ENCODE results near the gene IQCC. TPM values are rescaled to one million over a fixed set of nuclear protein-coding genes. Genes with fewer than 3 reads are reported as not detected.

The IQCC gene
- total RNA-seq, 1 donor from 2014 or later: 2.6 TPM

DNA sequence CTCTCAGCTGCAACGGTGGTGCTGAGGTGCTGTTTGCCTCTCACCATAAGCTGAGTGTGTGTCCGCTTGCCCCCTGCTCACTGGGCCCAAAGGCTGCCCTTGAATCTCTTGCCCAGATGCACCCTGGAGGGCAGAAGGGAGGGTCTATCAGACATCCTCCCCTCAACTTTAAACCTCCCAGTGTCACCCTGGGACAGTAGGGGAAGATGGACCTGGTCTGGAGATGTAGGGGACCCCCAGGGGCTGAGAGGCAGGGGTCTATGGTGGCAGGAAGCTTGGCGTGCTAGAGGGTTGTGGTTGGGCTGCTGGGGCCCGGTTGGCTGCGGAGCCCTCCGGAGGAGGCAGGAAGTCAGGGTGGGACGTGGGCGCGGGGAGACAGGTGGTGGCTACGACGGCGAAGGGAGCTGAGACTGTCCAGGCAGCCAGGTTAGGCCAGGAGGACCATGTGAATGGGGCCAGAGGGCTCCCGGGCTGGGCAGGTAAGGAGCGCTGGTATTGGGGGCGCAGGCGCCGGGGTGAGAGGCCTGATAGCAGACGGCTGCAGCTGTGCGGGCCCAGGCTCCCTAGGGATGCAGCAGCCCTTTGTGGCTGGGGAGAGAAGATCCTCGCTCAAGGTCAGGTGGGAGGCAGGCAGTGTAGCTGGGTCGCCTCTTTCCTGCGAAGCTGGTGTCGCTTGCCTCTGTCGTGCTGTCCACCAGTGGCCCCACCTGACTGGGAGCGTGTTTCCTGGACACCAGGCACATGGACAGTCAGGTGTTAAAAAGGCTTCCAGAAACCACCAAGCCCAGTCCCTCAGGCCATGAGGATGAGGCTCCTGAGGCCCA lies 45.6 kb downstream of the IQCC start, which contains the start of gene LCK:
Gene LCK (plus strand): TSS at position 373 of the 824 bp plus-strand sequence. CDS start 23,065 bp downstream, outside the sequence.
- Histone ChIP-seq H3K27me3 (ENCODE audit: control insufficient read depth, insufficient read depth, low read length) (no peaks in the 10 kb centered on the region), H3K36me3 (ENCODE audit: control insufficient read depth, insufficient read depth, low read length) (no peaks in the 10 kb centered on the region), H3K4me3 (ENCODE audit: low read depth, low read length) (no peak within 1 kb of the TSS)
- DNase-seq (ENCODE audit: low read depth) (no peak), FAIRE-seq (no peak)
- TF ChIP-seq, protein P1, sequence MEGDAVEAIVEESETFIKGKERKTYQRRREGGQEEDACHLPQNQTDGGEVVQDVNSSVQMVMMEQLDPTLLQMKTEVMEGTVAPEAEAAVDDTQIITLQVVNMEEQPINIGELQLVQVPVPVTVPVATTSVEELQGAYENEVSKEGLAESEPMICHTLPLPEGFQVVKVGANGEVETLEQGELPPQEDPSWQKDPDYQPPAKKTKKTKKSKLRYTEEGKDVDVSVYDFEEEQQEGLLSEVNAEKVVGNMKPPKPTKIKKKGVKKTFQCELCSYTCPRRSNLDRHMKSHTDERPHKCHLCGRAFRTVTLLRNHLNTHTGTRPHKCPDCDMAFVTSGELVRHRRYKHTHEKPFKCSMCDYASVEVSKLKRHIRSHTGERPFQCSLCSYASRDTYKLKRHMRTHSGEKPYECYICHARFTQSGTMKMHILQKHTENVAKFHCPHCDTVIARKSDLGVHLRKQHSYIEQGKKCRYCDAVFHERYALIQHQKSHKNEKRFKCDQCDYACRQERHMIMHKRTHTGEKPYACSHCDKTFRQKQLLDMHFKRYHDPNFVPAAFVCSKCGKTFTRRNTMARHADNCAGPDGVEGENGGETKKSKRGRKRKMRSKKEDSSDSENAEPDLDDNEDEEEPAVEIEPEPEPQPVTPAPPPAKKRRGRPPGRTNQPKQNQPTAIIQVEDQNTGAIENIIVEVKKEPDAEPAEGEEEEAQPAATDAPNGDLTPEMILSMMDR (IDR thresholded peaks at IDR 0.05; ENCODE audit: insufficient read depth, low read length, severe bottlenecking): no peak

DNA sequence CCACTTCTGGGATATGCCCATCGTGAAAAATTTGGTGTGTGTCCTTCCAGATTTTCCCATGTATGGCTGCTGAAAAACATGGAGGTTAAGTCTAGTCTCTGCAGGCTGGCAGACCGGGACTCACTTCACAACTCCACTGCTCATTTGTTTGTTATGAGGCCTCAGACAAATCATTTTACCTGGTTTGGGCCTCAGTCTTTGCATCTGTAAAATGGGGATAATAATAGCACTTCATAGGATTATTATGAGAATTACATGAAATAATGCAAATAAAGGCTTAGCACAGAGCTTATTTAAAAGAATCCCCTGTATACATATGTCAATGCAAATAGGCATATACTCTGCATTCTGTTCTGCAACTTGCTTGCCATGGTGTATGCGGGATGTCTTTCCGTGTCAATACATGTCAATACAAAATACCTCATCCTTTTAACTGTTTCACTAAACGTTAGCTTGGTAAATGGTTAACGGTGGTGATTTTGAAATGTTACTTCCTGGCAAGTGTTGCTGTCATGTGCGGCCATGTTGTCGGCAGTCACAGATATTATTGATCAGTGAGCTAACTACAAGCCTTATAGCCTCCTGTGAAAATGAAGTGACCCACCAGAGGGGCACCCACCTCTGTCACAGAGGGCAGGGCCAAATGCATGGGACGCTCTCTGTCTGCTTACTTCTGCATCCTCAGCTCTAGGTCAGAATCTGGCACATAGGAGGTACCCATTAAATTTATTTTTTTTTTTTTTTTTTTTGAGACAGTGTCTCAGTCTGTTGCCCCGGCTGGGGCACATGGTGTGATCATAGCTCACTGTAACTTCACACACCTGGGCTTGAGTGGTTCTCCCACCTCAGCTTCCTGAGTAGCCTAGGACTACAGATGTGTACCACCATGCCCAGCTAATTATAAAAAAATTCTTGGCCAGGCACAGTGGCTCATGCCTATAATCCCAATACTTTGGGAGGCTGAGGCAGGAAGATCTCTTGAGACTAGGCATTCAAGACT lies 49.9 kb downstream of the IQCC start:
- H3K36me3 ChIP-seq (ENCODE audit: control insufficient read depth, insufficient read depth, low read length): no peaks in the 10 kb centered on the region
- no peak for DNase-seq (ENCODE audit: low read depth)
- TF ChIP-seq, protein P1 (IDR thresholded peaks at IDR 0.05; ENCODE audit: insufficient read depth, low read length, severe bottlenecking): no peak
- H3K4me3 ChIP-seq (ENCODE audit: low read depth, low read length): no peak overlapping the region
- H3K27me3 ChIP-seq (ENCODE audit: control insufficient read depth, insufficient read depth, low read length): no peaks in the 10 kb centered on the region
- FAIRE-seq: no peak

DNA sequence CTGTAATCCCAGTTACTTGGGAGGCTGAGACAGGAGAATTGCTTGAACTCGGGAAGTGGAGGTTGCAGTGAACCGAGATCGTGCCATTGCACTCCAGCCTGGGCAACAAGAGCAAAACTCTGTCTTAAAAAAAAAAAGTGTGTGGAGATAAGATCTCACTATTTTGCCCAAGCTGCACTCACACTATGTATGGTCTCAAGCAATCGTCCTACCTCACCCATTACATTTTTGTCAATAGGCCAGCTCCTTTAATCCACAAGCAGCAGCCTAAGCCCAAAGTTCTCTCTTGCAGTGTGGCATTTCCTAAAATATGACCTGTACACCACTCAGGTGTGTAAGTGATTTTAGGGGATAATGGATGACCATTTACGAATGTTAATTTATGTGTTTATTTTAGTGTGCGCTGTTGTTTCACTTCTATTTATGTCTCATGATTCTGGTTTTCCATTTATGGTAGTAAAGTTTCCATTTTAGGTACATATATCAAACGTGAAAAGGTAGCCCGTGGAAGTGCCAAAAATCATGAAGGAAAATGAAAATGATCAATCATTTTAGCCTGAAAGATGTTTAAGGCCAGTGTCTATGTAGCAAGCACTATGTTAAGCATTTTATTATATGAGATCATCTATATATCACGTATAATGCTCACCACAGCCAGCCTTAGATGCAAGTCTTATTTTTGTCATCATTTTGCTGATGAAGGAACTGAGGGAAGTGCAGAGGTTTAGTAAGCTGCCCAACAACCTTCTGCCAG lies 51.2 kb downstream of the IQCC start:
- Histone ChIP-seq H3K36me3 (ENCODE audit: control insufficient read depth, insufficient read depth, low read length) (no peaks in the 10 kb centered on the region), H3K4me3 (ENCODE audit: low read depth, low read length) (no peak overlapping the region), H3K27me3 (ENCODE audit: control insufficient read depth, insufficient read depth, low read length) (no peaks in the 10 kb centered on the region)
- TF ChIP-seq, protein P1 (IDR thresholded peaks at IDR 0.05; ENCODE audit: insufficient read depth, low read length, severe bottlenecking): no peak
- FAIRE-seq: no peak
- no peak for DNase-seq (ENCODE audit: low read depth)

DNA sequence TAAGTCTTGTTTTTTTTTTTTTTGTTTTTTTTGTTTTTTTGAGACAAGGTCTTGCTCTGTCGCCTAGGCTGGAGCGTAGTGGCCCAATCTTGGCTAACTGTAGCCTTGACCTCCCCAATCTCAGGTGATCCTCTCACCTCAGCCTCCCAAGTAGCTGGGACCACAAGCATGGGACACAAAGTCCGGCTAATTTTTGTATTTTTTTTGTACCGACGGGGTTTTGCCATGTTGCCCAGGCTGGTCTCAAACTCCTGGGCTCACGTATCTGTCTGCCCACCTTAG lies 51.7 kb downstream of the IQCC start:
- H3K4me3 ChIP-seq (ENCODE audit: low read depth, low read length): no peak overlapping the region
- DNase-seq (ENCODE audit: low read depth): no peak
- H3K27me3 ChIP-seq (ENCODE audit: control insufficient read depth, insufficient read depth, low read length): no peaks in the 10 kb centered on the region
- no peak for FAIRE-seq
- no peaks in the 10 kb centered on the region for H3K36me3 ChIP-seq (ENCODE audit: control insufficient read depth, insufficient read depth, low read length)
- TF ChIP-seq, protein P1 (IDR thresholded peaks at IDR 0.05; ENCODE audit: insufficient read depth, low read length, severe bottlenecking): no peak

Other genes with a start within 250 kb of the IQCC start
- 36.6 and 39.8 TPM in 2 replicates for gene KHDRBS1, start 191.8 kb upstream of the IQCC start, total RNA-seq
- 2.2 and 2.9 TPM in 2 replicates for gene TMEM39B, start 132.7 kb upstream of the IQCC start, total RNA-seq
- gene KPNA6, start 97.6 kb upstream of the IQCC start, total RNA-seq: 24.2 and 31.1 TPM in 2 replicates
- 54.0 and 62.7 TPM in 2 replicates for gene TXLNA, start 26.0 kb upstream of the IQCC start, total RNA-seq
- 1.2 and 2.9 TPM in 2 replicates for gene CCDC28B, start 5.1 kb upstream of the IQCC start, total RNA-seq
- gene DCDC2B, start 3.4 kb downstream of the IQCC start, total RNA-seq: not detected in 2 replicates
- 9.0 and 18.3 TPM in 2 replicates for gene TMEM234, start 16.7 kb downstream of the IQCC start, total RNA-seq
- gene EIF3I, start 16.7 kb downstream of the IQCC start, total RNA-seq: 455 and 626 TPM in 2 replicates
- gene FAM167B, start 41.6 kb downstream of the IQCC start, total RNA-seq: 0.13 and 0.26 TPM in 2 replicates
- 0.26 TPM in 1 of 2 replicates, not detected in the other for gene LCK, start 45.6 kb downstream of the IQCC start, total RNA-seq
- 83.7 and 95.8 TPM in 2 replicates for gene HDAC1, start 86.4 kb downstream of the IQCC start, total RNA-seq
- 3.2 and 4.2 TPM in 2 replicates for gene MARCKSL1, start 130.6 kb downstream of the IQCC start, total RNA-seq
- gene FAM229A, start 156.8 kb downstream of the IQCC start, total RNA-seq: 0.26 and 0.64 TPM in 2 replicates
- gene TSSK3, start 156.9 kb downstream of the IQCC start, total RNA-seq: 0.26 and 0.64 TPM in 2 replicates
- gene BSDC1, start 188.8 kb downstream of the IQCC start, total RNA-seq: 35.5 and 45.6 TPM in 2 replicates